ENCODE data around the gene CELF4.

GRCh38 chr18:37385846-37386778, 179.5 kb downstream of the CELF4 start:
- peak; percentile 68 for TF ChIP-seq CTCF (IDR thresholded peaks at IDR 0.05; ENCODE audit: low read depth, low read length, poor library complexity, severe bottlenecking)
- TF ChIP-seq EZH2phosphoT487 (IDR thresholded peaks at IDR 0.05; ENCODE audit: borderline replicate concordance, low read length), result no peak
